HCT116 (cell line): Measurements from ENCODE around the gene ERBB4. TPM values are rescaled to one million over a fixed set of nuclear protein-coding genes. Genes with fewer than 3 reads are reported as not detected.

Source experiments
- CEBPB ChIP-seq: IDR thresholded peaks from 2 replicates; pipeline ENCODE4 v1.6.1; 2012; ENCODE audit warnings: low read depth
- EGR1 ChIP-seq: IDR thresholded peaks from 2 replicates; pipeline ENCODE4 v1.6.1; 2012; ENCODE audit warnings: low read depth
- ELF1 ChIP-seq: IDR thresholded peaks from 2 replicates; pipeline ENCODE4 v1.6.1; 2012; ENCODE audit warnings: low read depth, borderline replicate concordance
- EZH2 ChIP-seq: fragments of 200-600 bp; sonication (generic); IDR thresholded peaks from 2 replicates; pipeline ENCODE4 v1.6.1; 2017; ENCODE audit warnings: antibody characterized with exemption, mixed run types
- EZH2phosphoT487 ChIP-seq: fragments of 200-600 bp; IDR thresholded peaks from 2 replicates; pipeline ENCODE4 v1.6.1; 2018; ENCODE audit warnings: antibody characterized with exemption, borderline replicate concordance
- JUND ChIP-seq: IDR thresholded peaks from 2 replicates; pipeline ENCODE4 v1.6.1; 2012
- RAD21 ChIP-seq: IDR thresholded peaks from 2 replicates; pipeline ENCODE4 v1.6.1; 2012; ENCODE audit warnings: low read depth, mild to moderate bottlenecking
- SP1 ChIP-seq: IDR thresholded peaks from 2 replicates; pipeline ENCODE4 v1.6.1; 2012; ENCODE audit warnings: low read depth
- ZNF274 ChIP-seq: fragments of 200-500 bp; sonication (Bioruptor generic); IDR thresholded peaks from 2 replicates; pipeline ENCODE4 v1.6.1; 2014; ENCODE audit warnings: mild to moderate bottlenecking, low read depth, low read length, inconsistent platforms
- total RNA-seq: library from RNA; stranded (reverse); gene quantifications from one replicate; pipeline ENCODE4 v1.2.1, GENCODE V29; 2021; ENCODE audit not compliant: unreplicated experiment
- TF ChIP-seq, protein P1 (sequence below): IDR thresholded peaks from 2 replicates; pipeline ENCODE4 v1.6.1; 2012; ENCODE audit warnings: low read depth
- TF ChIP-seq, protein P2 (sequence below): IDR thresholded peaks from 2 replicates; pipeline ENCODE4 v1.6.1; 2011; ENCODE audit warnings: mild to moderate bottlenecking, low read length, moderate library complexity; ENCODE audit not compliant: insufficient replicate concordance; ENCODE audit errors: extremely low read depth

ERBB4 gene
- total RNA-seq, 1 experiment from 2014 or later: 0.10 TPM

DNA sequence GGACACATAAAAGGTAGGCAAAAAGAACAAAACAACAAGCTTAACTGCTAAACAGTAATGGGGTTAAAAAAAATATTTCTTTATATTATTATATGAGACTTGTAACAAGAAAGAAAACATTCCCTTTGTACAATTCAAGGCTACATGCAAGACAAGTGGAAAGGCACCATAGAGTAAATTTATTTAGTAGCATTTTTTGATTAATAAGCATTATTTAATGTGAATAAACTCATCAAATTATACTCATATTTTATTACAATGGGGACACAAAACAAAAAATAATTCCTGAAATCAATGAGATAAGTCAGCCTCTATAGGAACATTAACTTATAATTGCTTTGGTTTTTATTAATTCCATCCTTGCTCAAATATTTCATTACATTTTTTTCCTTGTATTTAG is 809.2 kb downstream of the ERBB4 start (continued):
- TF ChIP-seq, protein P1, sequence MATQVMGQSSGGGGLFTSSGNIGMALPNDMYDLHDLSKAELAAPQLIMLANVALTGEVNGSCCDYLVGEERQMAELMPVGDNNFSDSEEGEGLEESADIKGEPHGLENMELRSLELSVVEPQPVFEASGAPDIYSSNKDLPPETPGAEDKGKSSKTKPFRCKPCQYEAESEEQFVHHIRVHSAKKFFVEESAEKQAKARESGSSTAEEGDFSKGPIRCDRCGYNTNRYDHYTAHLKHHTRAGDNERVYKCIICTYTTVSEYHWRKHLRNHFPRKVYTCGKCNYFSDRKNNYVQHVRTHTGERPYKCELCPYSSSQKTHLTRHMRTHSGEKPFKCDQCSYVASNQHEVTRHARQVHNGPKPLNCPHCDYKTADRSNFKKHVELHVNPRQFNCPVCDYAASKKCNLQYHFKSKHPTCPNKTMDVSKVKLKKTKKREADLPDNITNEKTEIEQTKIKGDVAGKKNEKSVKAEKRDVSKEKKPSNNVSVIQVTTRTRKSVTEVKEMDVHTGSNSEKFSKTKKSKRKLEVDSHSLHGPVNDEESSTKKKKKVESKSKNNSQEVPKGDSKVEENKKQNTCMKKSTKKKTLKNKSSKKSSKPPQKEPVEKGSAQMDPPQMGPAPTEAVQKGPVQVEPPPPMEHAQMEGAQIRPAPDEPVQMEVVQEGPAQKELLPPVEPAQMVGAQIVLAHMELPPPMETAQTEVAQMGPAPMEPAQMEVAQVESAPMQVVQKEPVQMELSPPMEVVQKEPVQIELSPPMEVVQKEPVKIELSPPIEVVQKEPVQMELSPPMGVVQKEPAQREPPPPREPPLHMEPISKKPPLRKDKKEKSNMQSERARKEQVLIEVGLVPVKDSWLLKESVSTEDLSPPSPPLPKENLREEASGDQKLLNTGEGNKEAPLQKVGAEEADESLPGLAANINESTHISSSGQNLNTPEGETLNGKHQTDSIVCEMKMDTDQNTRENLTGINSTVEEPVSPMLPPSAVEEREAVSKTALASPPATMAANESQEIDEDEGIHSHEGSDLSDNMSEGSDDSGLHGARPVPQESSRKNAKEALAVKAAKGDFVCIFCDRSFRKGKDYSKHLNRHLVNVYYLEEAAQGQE: no peak
- TF ChIP-seq, protein P2, sequence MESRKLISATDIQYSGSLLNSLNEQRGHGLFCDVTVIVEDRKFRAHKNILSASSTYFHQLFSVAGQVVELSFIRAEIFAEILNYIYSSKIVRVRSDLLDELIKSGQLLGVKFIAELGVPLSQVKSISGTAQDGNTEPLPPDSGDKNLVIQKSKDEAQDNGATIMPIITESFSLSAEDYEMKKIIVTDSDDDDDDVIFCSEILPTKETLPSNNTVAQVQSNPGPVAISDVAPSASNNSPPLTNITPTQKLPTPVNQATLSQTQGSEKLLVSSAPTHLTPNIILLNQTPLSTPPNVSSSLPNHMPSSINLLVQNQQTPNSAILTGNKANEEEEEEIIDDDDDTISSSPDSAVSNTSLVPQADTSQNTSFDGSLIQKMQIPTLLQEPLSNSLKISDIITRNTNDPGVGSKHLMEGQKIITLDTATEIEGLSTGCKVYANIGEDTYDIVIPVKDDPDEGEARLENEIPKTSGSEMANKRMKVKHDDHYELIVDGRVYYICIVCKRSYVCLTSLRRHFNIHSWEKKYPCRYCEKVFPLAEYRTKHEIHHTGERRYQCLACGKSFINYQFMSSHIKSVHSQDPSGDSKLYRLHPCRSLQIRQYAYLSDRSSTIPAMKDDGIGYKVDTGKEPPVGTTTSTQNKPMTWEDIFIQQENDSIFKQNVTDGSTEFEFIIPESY: no peak
- no peak for TF ChIP-seq SP1
- no peak for TF ChIP-seq CEBPB
- no peak for TF ChIP-seq ZNF274
- no peak for TF ChIP-seq EZH2
- TF ChIP-seq EZH2phosphoT487: no peak
- no peak for TF ChIP-seq JUND
- no peak for TF ChIP-seq RAD21
- no peak for TF ChIP-seq ELF1
- no peak for TF ChIP-seq EGR1
